Fibroblast of villous mesenchyme (primary cell): ENCODE results near the gene SLC16A8. TPM values are rescaled to one million over a fixed set of nuclear protein-coding genes. Genes with fewer than 3 reads are reported as not detected.

Source experiments
- DNase-seq: peaks from one replicate; pipeline ENCODE4 v3.0.0-alpha.2; 2010; ENCODE audit warnings: low read depth
- H3K4me3 ChIP-seq: 2 replicates; pipeline ENCODE4 v1.5.1; 2011; ENCODE audit warnings: low read depth, mild to moderate bottlenecking, low read length
- CTCF ChIP-seq: IDR thresholded peaks from 2 replicates; pipeline ENCODE4 v1.5.1; 2012; ENCODE audit warnings: low read depth, mild to moderate bottlenecking, low read length; ENCODE audit not compliant: insufficient read depth
- total RNA-seq: library from RNA; depleted of rRNA; stranded (reverse); fragments of >200 nt; gene quantifications from 2 replicates; pipeline ENCODE4 v1.2.3, GENCODE V29; 2012

Gene SLC16A8
- total RNA-seq, 1 donor = not detected

DNA sequence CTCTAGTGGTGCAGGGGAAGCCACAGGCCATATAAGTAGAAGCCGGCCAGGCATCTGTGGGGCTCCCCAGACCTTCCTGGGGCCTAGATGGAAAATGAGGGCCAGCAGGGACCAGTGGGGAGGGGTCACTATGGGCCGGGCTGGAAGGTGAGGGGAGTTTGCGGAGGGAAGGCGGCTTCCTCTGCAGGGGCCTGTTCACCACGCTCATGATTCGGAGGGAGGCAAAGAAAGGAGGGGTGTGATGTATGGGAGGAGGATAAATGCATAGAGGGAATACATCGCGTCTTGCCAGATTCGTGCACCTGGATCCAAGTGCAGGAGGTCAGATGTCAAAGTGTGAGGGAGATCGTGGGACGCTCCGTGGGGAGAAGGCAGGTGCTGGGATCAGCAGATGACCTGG, 6.9 kb downstream of the SLC16A8 start:
- DNase-seq = no peak
- no peak for TF ChIP-seq CTCF
- H3K4me3 ChIP-seq = no peak overlapping the region

GRCh38 chr22:38075961-38076360, 8.0 kb downstream of the SLC16A8 start:
- TF ChIP-seq CTCF = no peak
- no peak for DNase-seq

GRCh38 chr22:38075105-38075825, 8.7 kb downstream of the SLC16A8 start:
- H3K4me3 ChIP-seq = no peak overlapping the region
- no peak for DNase-seq
- no peak for TF ChIP-seq CTCF

More at GRCh38 chr22:38075961-38076360, 8.0 kb downstream of the SLC16A8 start:
- H3K4me3 ChIP-seq = no peak overlapping the region

DNA sequence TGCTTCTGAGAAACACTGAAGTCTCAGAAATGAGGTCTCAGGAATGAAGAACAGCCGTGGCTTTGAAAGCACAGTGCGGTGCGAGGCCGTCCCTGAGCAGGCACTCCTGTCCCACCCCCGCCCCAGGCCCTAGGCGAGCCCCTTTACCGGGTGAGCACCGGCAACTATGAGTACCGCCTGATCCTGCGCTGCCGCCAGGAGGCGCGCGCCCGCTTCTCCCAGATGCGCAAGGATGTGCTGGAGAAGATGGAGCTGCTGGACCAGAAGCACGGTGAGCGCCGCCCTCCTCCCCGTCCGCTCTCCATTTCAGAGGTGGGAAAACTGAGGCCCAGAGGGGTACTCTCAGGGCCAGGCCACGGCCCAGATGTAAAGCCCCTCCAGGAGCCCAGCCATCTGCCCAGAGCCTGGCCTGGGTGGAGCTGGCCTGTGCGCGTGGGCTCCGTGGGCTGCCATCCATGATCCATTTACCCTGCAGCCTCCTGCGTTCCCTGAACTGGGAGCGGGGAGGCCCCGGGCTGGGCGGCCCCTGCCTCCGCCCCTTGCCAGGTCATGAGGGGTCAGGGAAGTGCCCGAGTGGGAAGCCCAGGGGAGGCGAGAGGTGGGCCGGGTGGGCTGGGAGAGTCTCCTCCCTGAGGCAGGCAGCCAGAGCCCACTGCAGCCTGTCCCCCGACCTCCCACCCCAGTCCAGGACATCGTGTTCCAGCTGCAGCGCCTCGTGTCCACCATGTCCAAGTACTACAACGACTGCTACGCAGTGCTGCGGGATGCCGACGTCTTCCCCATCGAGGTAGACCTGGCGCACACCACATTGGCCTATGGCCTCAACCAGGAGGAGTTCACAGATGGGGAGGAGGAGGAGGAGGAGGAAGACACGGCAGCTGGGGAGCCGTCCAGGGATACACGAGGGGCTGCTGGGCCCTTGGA, 9.5 kb downstream of the SLC16A8 start:
- peak; percentile 23 for TF ChIP-seq CTCF
- DNase-seq = no peak
- H3K4me3 ChIP-seq = no peak overlapping the region

GRCh38 chr22:38073150-38074130, 10.5 kb downstream of the SLC16A8 start:
- H3K4me3 ChIP-seq = no peak overlapping the region
- no peak for TF ChIP-seq CTCF
- DNase-seq = no peak
